GM12873 (cell line): Measurements from ENCODE around the gene TXNL4A.

Experiments used
- CTCF ChIP-seq: IDR thresholded peaks from 2 replicates; pipeline ENCODE4 v1.5.1; 2012; ENCODE audit warnings: low read depth, mild to moderate bottlenecking, moderate library complexity, low read length, control low read depth; ENCODE audit not compliant: insufficient read depth; ENCODE audit errors: missing control alignments

The TXNL4A gene

DNA sequence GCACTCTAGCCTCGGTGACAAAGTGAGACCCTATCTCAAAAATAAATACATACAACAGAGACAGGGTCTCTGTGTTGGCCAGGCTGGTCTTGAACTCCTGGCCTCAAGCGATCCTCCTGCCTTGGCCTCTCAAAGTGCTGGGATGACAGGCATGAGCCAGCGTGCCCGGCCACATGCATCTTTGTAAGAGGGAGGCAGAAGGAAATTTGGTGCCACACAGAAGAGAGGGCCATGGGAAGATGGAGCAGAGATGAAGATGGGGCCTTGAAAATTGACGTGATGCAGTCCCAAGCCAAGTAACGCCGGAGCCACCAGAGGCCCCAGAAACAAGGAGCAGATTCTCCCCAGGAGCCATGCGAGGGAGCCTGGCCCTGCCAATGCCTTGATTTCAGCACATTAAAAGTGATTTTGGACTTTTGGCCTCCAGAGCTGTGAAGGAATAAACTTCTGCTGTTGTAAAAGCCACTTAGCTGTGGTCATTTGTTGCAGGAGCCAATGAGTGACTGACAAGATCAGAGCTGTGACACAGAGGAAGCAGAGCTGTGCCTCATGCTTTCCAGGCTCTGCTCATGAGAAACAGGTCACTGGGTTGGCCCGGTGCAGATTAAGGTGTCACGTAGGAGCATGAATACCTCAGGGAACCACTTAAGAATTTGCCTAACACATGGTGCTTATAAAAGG lies 34.3 kb downstream of the TXNL4A start:
- no peak for TF ChIP-seq CTCF

DNA sequence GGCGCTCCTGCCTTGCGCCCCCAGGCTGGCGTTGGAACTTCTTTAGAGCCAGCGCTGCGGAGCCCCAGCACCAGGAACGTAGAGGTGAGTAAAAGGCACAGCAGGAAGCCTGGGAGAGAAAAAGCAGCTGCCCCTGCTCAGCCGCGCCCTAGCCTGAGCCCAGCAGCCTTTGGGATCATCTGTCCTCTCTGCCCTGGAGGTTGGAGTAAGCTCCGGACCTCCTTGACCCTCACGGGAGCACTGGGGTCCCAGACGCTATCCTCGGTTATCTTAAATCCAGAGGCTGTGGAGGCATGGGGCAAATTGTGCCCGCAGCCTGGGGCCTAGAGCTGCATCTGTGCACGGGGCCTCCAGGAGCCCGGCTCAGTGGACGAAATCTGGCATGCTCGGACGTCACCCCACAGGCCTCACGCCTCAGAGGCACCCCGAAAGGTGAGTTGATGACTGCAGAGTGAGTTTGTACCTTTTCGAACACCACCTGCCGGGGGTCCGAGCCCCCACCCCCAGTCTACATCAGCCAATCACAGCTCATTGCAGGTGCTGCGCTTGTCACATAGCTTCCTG lies 35.3 kb downstream of the TXNL4A start:
- no peak for TF ChIP-seq CTCF

GRCh38 chr18:79952456-79952995 lies 35.8 kb downstream of the TXNL4A start:
- no peak for TF ChIP-seq CTCF

DNA sequence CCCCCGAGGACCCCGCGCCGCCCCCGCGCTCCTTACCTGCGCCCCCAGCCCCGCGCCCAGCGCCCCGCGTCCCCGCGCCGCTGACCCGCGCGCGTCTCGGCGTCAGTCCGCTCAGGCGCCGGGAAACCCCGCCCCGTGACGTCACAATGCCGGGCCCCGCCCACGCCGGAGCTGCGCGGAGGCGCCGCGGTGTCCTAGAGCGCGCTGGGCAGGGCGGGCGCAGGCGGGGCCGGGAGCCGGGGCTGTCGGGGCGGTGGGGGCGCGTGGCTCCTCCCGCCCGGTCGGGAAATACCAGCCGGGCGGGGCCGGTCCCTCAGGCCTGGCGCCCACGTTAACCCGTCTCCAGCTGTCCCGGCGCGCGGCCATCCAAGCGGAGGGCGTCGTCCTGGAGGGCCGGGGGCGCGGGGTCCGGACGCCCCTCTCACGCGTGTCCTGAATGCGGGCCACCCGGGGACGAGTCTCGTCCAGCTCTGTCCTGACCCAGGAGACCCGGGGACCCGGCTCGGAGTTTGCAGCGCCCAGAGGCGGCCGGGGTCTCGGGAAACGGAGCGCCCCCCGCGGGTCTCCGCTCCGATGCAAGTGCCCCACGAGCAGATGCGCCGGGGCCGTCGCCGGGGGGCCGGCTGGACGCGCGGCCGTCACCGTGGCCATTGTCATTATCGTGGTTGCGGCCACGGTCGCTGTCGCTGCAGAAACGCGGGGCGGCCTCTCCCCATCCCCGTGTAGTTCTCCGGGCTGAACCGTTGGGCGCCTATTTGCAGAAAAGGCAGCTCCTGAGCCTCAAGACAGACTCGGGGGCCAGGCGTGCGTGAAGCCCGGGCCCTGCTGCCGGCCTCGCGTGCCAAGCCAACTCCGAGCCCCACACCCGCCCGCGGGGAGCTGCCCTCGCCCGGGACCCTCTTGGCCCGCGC lies 36.6 kb downstream of the TXNL4A start, which contains the start of gene SLC66A2:
SLC66A2 (minus strand) TSS at position 109 of the 911 bp plus-strand sequence. CDS start 727 bp downstream, outside the sequence.
- TF ChIP-seq CTCF: no peak

- TF ChIP-seq CTCF: no peak
Observed at GRCh38 chr18:79950515-79951341, 37.6 kb downstream of the TXNL4A start.

DNA sequence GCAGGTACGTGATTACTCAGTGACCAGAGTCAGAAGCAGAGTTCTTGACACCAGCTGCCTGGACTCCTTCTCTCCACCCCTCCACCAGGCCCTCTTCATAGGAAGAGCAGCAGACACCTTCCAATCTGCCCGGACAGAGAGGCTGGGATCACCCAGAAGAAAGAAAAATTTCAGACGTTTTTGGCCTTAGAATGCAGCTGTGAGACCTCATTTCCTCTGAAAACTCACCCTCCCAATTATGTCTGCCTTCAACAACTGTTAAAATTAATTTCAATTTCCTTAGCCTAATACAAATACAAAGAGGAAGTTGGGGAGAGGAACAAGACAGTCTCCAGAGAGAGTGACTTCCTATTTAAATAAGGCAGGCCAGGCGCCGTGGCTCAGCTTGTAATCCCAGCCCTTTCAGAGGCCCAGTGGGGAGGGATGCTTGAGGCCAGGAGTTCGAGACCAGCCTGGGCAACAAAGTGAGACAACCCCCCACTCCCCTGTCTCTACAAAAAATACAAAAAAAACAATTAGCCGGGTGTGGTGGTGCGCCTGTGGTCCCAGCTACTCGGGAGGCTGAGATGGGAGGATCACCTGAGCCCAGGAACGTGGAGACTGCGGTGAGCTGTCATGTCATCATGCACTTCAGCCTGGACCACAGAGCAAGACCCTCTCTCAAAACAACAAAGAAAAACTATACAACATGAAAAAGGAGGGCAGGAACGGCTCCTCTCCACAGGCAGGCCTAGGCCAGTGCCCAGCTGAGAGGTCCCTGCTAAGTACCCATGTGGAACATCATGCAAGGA lies 38.5 kb downstream of the TXNL4A start:
- no peak for TF ChIP-seq CTCF
